ENCODE results near the gene PPM1J. TPM values are rescaled to one million over a fixed set of nuclear protein-coding genes. Genes with fewer than 3 reads are reported as not detected.

The PPM1J gene
- total and polyA plus RNA-seq, 9 of the 15 experiments (the other 6 are each of a cell fraction or from before 2014, with no cell fraction given), result 0.25 to 10.5 (median 4.2) TPM

DNA sequence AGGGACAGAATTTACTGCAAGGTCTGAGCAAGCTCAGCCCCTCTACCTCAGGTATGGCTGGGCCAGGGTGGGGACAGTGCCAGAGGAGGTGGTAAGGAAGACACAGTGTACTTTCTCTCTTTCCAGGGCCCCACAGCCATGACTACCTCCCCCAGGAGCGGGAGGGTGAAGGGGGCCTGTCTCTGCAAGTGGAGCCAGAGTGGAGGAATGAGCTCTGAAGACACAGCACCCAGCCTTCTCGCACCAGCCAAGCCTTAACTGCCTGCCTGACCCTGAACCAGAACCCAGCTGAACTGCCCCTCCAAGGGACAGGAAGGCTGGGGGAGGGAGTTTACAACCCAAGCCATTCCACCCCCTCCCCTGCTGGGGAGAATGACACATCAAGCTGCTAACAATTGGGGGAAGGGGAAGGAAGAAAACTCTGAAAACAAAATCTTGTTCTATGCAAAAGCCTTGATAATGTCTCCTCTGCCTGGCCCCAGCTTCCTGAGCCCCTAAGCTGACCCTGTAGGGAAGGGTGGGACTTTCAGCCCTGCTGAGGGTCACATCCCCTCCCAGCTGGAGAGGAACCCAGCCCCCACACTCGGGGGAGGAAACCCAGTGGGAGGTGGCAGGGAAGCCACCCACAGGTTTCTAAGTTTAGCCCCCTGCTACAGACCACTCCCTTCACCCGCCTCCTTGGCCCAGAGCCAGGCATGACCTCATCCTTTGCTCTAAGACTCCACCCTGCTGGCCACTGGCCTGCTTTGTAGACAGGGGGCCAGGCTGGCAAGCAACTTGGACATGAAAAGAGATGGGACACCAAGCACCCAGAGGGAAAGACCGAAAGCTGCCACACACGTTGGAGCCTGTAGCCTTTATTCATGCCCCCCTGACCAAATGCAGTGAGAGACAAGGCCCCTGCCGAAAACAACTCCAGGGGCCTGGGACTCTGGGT, 14.6 kb downstream of the PPM1J start (continued):
- TF ChIP-seq ZSCAN32 (CRISPR knock-in tag; IDR thresholded peaks at IDR 0.05) (peak; percentile 58; the same call in 1 of the 2 replicates), BHLHE40 (IDR thresholded peaks at IDR 0.05; ENCODE audit: low read length) (peak; percentile 33), NBN (IDR thresholded peaks at IDR 0.05; ENCODE audit: low read depth) (peak; percentile 98), SIN3B (IDR thresholded peaks at IDR 0.05; ENCODE audit: low read depth) (no peak), SNRNP70 (optimal IDR thresholded peaks at IDR 0.05; ENCODE audit: low read depth, low read length) (no peak), ZNF134 (CRISPR knock-in tag; conservative IDR thresholded peaks at IDR 0.05) (no peak), CEBPG (CRISPR knock-in tag; IDR thresholded peaks at IDR 0.05) (0 out of 2 replicates have a peak, but pooled peaks have one; percentile 7), CEBPG (tag; conservative IDR thresholded peaks at IDR 0.05 in 1 of 2, IDR thresholded peaks at IDR 0.05 in 1 of 2) (no peak), ZNF561 (CRISPR knock-in tag; conservative IDR thresholded peaks at IDR 0.05) (no peak), MCM7 (IDR thresholded peaks at IDR 0.05) (no peak), PHTF2 (CRISPR knock-in tag; IDR thresholded peaks at IDR 0.05) (no peak), TAF7 (tag; IDR thresholded peaks at IDR 0.05) (no peak), SMAD3 (CRISPR knock-in tag; conservative IDR thresholded peaks at IDR 0.05) (no peak; the same call in 1 of the 2 replicates), STAT5B (CRISPR knock-in tag; IDR thresholded peaks at IDR 0.05) (no peak), ZNF24 (IDR thresholded peaks at IDR 0.05) (0 out of 2 replicates have a peak, but pooled peaks have one; percentile 6)
- TF ChIP-seq, protein P1, sequence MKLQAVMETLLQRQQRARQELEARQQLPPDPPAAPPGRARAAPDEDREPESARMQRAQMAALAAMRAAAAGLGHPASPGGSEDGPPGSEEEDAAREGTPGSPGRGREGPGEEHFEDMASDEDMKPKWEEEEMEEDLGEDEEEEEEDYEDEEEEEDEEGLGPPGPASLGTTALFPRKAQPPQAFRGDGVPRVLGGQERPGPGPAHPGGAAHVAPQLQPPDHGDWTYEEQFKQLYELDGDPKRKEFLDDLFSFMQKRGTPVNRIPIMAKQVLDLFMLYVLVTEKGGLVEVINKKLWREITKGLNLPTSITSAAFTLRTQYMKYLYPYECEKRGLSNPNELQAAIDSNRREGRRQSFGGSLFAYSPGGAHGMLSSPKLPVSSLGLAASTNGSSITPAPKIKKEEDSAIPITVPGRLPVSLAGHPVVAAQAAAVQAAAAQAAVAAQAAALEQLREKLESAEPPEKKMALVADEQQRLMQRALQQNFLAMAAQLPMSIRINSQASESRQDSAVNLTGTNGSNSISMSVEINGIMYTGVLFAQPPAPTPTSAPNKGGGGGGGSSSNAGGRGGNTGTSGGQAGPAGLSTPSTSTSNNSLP (IDR thresholded peaks at IDR 0.05; ENCODE audit: borderline replicate concordance, low read depth, low read length), result peak; percentile 61; the same call in 1 of the 2 replicates
- TF ChIP-seq, protein P2, sequence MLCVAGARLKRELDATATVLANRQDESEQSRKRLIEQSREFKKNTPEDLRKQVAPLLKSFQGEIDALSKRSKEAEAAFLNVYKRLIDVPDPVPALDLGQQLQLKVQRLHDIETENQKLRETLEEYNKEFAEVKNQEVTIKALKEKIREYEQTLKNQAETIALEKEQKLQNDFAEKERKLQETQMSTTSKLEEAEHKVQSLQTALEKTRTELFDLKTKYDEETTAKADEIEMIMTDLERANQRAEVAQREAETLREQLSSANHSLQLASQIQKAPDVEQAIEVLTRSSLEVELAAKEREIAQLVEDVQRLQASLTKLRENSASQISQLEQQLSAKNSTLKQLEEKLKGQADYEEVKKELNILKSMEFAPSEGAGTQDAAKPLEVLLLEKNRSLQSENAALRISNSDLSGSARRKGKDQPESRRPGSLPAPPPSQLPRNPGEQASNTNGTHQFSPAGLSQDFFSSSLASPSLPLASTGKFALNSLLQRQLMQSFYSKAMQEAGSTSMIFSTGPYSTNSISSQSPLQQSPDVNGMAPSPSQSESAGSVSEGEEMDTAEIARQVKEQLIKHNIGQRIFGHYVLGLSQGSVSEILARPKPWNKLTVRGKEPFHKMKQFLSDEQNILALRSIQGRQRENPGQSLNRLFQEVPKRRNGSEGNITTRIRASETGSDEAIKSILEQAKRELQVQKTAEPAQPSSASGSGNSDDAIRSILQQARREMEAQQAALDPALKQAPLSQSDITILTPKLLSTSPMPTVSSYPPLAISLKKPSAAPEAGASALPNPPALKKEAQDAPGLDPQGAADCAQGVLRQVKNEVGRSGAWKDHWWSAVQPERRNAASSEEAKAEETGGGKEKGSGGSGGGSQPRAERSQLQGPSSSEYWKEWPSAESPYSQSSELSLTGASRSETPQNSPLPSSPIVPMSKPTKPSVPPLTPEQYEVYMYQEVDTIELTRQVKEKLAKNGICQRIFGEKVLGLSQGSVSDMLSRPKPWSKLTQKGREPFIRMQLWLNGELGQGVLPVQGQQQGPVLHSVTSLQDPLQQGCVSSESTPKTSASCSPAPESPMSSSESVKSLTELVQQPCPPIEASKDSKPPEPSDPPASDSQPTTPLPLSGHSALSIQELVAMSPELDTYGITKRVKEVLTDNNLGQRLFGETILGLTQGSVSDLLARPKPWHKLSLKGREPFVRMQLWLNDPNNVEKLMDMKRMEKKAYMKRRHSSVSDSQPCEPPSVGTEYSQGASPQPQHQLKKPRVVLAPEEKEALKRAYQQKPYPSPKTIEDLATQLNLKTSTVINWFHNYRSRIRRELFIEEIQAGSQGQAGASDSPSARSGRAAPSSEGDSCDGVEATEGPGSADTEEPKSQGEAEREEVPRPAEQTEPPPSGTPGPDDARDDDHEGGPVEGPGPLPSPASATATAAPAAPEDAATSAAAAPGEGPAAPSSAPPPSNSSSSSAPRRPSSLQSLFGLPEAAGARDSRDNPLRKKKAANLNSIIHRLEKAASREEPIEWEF (CRISPR knock-in tag; IDR thresholded peaks at IDR 0.05), result peak; percentile 63; the same call in 1 of the 2 replicates
- TF ChIP-seq, protein P3, sequence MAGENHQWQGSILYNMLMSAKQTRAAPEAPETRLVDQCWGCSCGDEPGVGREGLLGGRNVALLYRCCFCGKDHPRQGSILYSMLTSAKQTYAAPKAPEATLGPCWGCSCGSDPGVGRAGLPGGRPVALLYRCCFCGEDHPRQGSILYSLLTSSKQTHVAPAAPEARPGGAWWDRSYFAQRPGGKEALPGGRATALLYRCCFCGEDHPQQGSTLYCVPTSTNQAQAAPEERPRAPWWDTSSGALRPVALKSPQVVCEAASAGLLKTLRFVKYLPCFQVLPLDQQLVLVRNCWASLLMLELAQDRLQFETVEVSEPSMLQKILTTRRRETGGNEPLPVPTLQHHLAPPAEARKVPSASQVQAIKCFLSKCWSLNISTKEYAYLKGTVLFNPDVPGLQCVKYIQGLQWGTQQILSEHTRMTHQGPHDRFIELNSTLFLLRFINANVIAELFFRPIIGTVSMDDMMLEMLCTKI (IDR thresholded peaks at IDR 0.05; ENCODE audit: partially characterized antibody), result no peak
- TF ChIP-seq, protein P4, sequence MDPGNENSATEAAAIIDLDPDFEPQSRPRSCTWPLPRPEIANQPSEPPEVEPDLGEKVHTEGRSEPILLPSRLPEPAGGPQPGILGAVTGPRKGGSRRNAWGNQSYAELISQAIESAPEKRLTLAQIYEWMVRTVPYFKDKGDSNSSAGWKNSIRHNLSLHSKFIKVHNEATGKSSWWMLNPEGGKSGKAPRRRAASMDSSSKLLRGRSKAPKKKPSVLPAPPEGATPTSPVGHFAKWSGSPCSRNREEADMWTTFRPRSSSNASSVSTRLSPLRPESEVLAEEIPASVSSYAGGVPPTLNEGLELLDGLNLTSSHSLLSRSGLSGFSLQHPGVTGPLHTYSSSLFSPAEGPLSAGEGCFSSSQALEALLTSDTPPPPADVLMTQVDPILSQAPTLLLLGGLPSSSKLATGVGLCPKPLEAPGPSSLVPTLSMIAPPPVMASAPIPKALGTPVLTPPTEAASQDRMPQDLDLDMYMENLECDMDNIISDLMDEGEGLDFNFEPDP (CRISPR knock-in tag; IDR thresholded peaks at IDR 0.05), result no peak
